Iris pigment epithelial cell (primary cell): Measurements from ENCODE around the gene C9orf43.

Experiments used
- DNase-seq: peaks from one replicate; pipeline ENCODE4 v3.0.0-alpha.2; 2011; ENCODE audit warnings: low read depth

Gene C9orf43

DNA sequence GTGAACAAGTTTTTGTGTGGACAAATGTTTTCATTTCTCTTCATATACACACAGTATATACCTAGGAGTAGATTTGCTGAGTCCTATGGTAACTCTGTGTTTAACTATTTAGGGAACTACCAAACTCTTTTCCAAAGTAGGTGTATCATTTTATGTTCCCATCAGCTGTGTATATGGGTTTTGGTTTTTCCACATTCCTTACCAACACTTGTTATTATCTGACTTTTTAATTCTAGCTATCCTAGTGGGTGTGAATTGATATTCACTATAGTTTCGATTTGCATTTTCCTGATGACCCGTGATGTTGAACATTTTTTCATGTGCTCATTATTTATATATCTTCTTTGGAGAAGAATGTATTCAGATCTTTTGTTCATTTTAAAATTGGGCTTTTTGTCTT, 56.6 kb downstream of the C9orf43 start:
- DNase-seq: no peak

DNA sequence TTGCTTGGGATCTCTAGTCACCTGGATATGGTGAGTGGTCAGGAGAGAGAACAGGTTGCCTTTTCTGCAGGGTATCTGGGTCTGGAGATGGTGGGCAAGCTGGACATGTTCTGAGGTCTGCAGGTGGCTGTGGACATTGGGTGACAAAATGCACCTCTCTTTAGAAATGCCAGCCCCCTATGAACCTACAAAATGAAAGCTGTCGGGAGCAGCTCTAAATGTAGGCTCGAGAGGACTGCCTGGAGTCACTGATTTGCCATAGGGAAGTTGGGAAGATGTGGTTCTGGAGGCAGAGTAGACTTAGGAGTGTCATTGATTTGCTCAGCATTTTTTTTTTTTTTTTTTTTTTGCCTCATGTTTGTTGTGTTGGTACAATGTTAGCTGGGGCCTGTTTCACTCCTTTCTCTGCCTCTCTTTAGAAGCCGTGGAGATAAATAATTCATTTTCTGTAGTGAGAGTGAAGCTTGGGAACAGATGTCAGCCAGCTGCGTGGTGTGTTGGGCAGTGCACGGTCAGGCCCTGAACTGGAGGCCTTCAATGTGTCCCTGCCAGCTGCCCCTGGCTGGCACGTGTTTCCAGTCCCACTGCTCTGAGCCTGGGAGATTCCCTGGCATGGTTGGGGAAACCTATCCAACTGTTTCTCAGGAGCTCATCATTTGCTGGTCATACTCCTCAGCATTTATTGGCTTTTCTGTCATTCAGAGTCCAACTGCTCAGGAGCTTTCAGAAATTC, 58.3 kb downstream of the C9orf43 start:
- no peak for DNase-seq

DNA sequence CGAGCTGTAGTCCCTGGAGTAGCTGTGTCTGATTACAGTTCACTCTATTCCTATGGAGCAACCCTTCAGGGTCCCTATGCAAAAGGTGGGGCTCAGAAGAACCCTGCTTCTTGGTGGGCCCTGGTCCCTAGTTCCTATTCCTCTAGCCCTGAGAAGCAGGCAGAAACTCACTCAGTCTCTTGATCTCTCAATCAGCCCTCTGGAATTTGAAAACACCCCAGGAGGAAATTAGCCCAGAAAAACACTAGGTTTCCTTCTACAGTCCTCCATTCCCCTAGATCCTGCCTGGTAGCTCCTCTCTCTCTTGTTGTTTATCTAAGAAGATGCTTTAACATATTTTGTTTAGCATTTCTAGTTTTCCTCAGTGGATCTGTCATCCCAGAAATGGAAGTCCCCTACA, 60.6 kb downstream of the C9orf43 start:
- DNase-seq: no peak

DNA sequence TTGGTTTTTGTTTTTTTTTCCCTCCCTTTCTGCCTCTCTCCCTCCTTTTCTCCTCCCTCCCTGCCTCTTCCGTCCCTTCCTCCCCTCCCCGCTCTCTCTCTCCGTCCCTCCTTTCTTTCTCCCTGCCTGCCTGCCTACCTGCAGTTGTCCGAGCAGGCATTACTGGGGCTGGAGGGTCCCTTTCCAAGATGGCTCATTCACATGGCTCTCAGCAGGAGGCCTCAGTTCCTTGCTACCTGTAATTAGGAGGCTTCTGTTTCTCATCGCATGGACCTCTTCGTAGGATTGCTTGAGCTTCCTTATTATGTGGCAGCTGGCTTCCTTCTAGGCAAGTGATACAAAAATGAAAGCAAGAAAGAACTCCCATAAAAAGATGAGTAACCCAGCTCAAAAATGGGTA, 61.0 kb downstream of the C9orf43 start:
- no peak for DNase-seq

DNA sequence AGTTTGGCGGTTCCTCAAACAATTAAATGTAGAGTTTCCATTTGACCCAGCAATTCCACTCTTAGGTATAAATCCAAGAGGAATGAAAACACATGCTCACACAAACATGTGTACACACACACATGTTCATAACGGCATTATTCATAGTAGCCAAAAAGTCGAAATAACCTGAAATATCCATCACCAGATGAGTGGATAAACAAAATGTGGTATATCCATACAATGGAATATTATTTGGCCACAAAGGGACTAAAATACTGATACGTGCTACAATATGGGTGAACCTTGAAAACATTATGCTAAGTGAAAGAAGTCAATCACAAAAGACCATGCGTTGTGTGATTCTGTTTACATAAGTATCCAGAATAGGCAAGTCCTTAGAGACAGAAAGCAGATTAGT, 61.7 kb downstream of the C9orf43 start:
- DNase-seq: no peak

DNA sequence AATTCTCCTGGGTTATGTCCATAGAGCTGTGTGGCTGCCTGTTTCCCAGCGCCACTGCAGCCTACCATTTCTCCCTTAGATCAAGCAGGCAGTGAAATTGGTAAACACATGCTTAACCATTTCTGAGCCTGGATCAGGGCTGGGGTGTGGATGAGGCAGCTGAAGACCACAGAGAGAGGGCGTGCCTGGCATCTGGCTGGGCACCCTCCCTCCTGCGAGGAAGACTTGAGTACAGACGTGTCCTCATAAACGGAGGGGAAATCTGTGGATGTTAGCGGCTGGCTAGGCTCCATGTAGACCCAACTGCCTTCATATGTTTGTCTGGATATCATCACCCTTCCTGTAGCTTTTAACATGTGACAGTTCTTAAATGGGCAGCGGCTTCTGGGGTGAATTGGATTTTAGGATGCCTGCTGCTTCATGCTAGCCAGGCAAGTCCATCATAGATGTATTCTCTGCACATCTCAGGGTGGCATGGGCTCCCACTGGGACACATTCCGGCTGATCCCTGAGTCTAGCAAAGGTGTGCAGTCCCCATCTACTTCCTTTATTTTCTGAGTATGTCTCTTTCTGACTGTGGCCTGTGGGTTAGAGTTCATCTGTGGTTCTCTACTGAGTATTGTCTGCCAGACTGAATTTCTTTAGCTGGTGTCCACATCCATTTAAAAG, 63.9 kb downstream of the C9orf43 start:
- no peak for DNase-seq

DNA sequence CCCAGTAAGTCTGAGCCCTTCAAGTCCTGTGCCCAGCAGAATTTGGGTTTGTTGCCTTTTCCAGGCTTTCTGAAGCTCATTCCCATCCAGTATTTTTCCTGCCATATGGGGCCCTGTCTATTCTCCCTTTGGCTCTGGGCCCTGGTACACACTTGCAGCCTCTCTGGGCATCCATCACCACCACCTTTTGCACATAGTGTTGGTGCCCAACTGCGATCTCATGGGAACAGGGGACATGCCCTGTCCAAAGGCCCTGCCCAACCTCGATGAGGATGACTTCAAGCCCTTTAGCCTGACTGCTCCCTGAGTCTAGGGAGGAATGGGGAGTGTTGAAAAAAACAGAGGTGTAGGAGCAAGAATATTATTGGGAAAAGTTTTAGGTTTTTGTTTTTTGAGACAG, 64.5 kb downstream of the C9orf43 start:
- DNase-seq: no peak

DNA sequence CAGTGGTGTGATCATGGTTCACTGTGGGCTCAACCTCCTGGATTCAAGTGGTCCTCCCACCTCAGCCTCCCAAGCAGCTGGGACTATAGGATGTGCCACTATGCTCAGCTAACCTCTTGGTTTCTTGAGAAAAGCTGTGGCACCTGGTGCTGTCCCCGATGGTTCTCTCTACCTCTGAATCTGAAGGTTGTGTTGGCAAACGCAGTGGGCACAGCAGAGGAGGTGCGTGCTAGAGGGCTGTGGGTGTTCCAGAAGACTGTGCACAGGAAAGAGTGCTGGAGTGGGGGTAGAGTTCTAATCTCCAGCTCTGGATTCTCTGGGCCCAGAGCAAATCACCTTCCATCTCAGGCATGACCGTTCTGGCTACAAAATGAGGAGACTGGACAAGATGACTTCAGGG, 65.4 kb downstream of the C9orf43 start:
- DNase-seq: no peak

DNA sequence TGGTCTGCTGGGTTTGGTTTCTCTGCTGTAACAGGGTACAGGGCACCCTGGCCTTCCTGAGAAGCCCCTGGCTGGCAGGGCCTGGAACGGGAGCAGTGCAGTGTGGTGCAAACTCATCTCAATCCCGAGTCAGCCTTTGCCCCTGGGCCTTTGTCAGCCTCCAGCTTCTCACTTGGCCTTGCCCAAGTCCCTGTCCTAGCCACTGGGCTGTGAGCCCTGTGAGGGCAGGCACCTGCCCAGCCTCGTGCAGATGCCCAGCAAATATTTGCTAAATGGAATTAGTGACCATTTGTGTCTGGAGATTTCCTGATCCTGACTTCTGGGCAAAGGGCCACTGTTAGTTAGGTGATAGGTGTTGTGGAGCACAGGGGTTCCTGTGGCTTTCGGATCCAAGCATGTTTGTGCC, 66.0 kb downstream of the C9orf43 start:
- no peak for DNase-seq

DNA sequence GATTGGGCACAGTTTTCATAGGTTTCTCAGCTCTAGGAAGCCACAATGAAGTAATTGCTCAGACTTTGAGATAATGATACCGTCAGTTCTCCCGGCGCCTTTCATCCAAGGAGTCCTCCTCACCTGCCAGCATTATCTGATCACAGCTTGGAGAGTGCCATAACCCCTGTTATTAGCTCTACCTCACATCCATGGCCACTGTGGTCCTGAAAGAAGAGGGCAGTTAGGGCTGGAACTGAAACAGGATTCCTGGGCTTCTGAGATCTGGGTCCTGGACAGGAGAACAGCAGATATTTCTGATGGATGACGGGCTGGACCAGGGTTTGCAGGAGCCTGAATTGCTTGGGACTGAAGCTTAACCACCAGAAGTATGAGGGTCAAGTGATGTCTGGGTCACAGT, 66.5 kb downstream of the C9orf43 start:
- DNase-seq: no peak

DNA sequence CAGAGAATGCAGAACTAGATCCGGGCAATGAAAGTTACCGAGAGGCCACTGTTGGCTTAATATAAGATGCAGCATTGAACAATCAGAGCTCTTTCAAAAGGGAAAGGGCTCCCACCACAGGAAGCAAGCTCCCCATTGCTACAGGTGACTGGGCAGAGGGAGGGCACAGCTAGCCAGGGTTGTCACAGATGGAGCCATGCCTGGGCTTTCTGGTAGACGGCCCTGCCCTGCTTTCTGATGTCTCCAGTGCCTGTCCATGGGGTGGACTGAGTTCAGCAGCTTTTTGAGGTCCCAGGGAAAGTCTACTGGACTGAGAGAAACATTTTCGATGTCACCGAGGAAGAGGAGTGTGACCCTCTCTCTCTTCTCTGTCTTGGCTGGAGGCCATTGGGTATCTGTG, 67.1 kb downstream of the C9orf43 start:
- DNase-seq: no peak

DNA sequence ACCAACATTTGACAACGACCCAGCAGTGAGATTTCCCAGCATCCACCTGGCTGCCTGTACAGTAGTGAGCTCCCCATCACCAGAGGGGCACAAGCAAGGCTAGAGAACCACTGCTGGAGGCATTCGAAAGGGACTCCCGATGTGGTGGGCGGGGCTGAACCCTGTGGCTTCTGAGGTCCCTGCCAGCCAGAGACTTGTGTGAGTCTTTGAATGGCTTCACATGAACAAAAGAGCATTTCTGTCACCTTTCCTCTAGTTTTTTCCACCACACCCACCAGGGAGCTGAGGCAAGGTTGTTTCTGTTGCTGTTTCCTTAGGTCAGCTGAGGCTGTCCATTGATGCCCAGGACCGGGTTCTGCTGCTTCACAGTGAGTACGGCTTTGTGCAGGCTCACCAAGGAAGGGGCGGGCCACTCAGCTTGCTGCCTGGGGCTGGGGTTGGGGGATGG, 68.7 kb downstream of the C9orf43 start:
- no peak for DNase-seq
